T-helper 2 cell treated with Interferon-gamma antibody and Interleukin-4, amounts not matched to agents 5 μg/mL and 100 μg/mL, for 36 hours (primary cell): Measurements from ENCODE around the gene ALOX15.
"Not testable (repeated sequence)": the region's sequence is repeated elsewhere in the genome, so short reads cannot be mapped to it uniquely, and the experiment has no call there.

Experiments
- DNase-seq: peaks from one replicate; pipeline ENCODE4 v3.0.0; 2021; ENCODE audit warnings: low spot score
- H3K27ac Mint-ChIP-seq: one replicate; pipeline ENCODE4 v1.8.0; 2021; ENCODE audit warnings: mild to moderate bottlenecking, mixed read lengths
- H3K27me3 Mint-ChIP-seq: one replicate; pipeline ENCODE4 v1.8.0; 2021; ENCODE audit warnings: low read depth, mixed read lengths
- H3K36me3 Mint-ChIP-seq: one replicate; pipeline ENCODE4 v1.8.0; 2021; ENCODE audit warnings: low read depth, mixed read lengths
- H3K4me1 Mint-ChIP-seq: one replicate; pipeline ENCODE4 v1.8.0; 2021; ENCODE audit warnings: low read depth, mixed read lengths
- H3K4me3 Mint-ChIP-seq: one replicate; pipeline ENCODE4 v1.8.0; 2022; ENCODE audit warnings: mild to moderate bottlenecking, moderate library complexity, mixed read lengths
- H3K9me3 Mint-ChIP-seq: one replicate; pipeline ENCODE4 v1.8.0; 2021; ENCODE audit warnings: mixed read lengths

ALOX15 gene

DNA sequence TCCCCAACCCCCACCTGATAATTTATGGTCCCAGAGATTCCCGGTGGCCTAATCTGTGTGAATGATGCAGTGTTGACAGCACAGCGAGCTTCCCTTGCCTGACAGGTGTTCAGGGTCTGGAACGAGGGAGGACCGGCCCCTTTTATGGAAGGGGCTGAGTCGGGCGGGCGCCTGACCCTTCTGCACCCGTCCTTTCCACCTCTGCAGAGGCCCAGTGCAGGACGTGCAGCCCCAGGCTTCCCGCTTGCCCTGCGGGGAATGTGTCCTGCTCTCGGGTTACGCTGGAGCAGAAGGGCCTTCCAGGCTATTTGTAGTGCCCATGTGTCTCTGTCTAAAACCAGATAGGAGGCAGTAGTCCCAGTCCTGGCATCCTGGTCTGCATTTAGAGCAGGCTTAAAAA is 40.9 kb downstream of the ALOX15 start:
- Mint-ChIP-seq H3K9me3 (no peaks in the 10 kb centered on the region), H3K4me3 (no peak overlapping the region), H3K27me3 (no peaks in the 10 kb centered on the region), H3K4me1 (no peaks in the 10 kb centered on the region), H3K27ac (no peak overlapping the region), H3K36me3 (no peaks in the 10 kb centered on the region)
- no peak for DNase-seq

DNA sequence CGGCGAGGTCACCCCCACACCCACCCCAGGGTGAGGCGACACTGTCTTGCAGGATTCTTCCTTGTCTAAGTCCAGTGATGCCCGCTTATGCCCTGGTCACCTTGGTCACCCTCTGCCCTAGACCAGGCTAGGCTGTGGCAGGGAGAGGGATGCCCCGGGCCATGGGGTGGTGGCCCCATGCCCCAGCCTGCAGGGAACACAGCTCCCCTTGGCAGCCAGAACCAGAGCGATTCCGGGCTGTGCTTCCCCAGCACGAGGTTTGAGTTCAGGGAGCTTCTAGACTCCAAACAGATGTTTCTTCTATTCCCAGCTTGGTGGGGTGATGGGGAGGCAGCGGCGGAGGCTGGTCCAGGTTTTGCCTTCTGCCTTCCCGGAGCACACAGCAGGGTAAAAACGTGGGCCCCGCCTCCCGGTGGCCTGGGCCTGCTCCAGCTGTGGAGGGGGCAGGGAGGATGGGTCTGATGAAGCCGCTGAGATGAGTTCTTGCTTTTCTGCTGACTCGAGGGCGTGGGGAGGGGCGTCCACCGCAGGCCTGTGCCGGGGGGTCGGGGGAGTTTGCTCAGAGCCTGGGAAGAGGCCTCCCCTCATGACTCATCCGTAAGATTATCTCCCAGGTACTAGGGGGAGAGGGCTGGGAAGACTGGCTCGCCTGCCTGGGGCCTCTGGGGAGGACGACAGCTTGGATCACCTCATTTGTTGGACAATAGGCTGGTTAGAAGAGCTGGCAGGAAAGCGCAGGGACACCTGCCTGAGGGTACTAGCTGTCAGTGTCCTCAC is 41.8 kb downstream of the ALOX15 start:
- DNase-seq: no peak
- Mint-ChIP-seq H3K27ac (no peak overlapping the region), H3K9me3 (no peaks in the 10 kb centered on the region), H3K4me1 (peaks cover 2% of the 10 kb centered on the region), H3K36me3 (no peaks in the 10 kb centered on the region), H3K4me3 (no peak overlapping the region), H3K27me3 (no peaks in the 10 kb centered on the region)

- Mint-ChIP-seq H3K4me3 (no peak overlapping the region), H3K9me3 (no peaks in the 10 kb centered on the region), H3K27ac (no peak overlapping the region), H3K36me3 (no peaks in the 10 kb centered on the region), H3K4me1 (peaks cover 2% of the 10 kb centered on the region), H3K27me3 (no peaks in the 10 kb centered on the region)
- no peak for DNase-seq
Measured at GRCh38 chr17:4598776-4599504, 42.5 kb downstream of the ALOX15 start.

- DNase-seq: no peak
Measured at GRCh38 chr17:4597975-4598374, 43.5 kb downstream of the ALOX15 start.

GRCh38 chr17:4596636-4597380 is 44.7 kb downstream of the ALOX15 start:
- no peaks in the 10 kb centered on the region for H3K27me3 Mint-ChIP-seq
- H3K4me3 Mint-ChIP-seq: no peak overlapping the region
- H3K36me3 Mint-ChIP-seq: no peaks in the 10 kb centered on the region
- DNase-seq: no peak
- no peaks in the 10 kb centered on the region for H3K9me3 Mint-ChIP-seq
- peaks cover 2% of the 10 kb centered on the region for H3K4me1 Mint-ChIP-seq
- no peak overlapping the region for H3K27ac Mint-ChIP-seq

More at GRCh38 chr17:4597975-4598374, 43.5 kb downstream of the ALOX15 start:
- Mint-ChIP-seq H3K4me3 (no peak overlapping the region), H3K27me3 (no peaks in the 10 kb centered on the region), H3K9me3 (no peaks in the 10 kb centered on the region), H3K36me3 (no peaks in the 10 kb centered on the region), H3K27ac (no peak overlapping the region), H3K4me1 (peaks cover 2% of the 10 kb centered on the region)

DNA sequence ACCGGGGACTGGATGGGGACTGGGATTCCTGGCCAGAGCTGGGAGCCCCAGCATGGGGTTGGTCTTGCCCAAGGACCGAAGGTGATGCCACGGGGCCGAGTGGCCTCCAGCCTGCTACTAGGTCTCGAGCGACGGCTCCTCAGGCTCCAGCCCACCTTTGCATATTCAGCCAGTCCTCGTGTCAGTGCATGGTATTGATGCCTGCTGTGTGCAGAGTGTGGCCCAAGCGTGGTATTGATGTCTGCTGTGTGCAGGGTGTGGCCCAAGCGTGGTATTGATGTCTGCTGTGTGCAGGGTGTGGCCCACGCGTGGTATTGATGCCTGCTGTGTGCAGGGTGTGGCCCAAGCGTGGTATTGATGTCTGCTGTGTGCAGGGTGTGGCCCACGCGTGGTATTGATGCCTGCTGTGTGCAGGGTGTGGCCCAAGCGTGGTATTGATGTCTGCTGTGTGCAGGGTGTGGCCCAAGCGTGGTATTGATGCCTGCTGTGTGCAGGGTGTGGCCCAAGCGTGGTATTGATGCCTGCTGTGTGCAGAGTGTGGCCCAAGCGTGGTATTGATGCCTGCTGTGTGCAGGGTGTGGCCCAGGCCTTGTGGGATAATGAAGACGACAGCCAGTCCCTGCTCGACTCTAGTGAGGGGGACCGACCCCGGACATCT is 45.7 kb downstream of the ALOX15 start:
- H3K4me3 Mint-ChIP-seq, H3K4me1 Mint-ChIP-seq, DNase-seq, H3K36me3 Mint-ChIP-seq, H3K9me3 Mint-ChIP-seq, H3K27me3 Mint-ChIP-seq, H3K27ac Mint-ChIP-seq: not testable (repeated sequence)

DNA sequence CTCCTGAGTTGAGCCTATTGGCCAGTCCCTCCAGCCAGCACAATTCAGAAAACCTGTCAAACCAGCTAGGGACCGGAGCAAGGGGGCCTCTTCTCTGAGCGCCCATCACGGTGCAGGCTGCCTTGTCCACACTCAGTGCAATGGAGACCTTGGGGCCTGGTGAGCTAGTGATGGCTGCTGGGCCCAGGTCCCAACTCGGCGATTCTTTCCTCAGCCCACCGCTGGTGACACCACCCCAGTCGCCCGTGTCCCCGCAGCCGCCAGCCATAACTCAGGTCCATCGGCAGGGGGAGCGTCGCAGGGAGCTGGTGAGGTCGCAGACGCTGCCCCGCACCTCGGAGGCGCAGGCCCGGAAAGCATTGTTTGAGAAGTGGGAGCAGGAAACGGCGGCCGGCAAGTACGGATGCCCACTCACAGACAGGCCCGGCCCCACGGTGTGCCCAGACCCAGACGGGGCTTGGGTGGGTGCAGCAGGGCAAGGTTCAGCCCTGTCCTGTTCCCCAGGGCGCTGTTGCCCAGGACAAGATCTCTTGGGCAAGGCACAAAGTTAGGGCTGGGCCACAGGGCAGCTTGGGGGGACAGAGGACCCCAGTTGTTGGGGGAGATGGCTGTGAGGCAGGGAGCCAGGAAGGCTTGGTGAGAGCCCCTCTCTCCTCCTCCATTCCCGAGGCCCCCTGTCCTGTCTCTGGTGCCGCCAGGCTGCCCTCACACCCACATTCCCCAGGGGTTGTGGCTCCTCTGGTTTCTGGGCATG is 46.4 kb downstream of the ALOX15 start:
- Mint-ChIP-seq H3K27ac (no peak overlapping the region), H3K4me3 (no peak overlapping the region), H3K9me3 (no peaks in the 10 kb centered on the region), H3K36me3 (no peaks in the 10 kb centered on the region), H3K27me3 (peaks cover 6% of the 10 kb centered on the region), H3K4me1 (peaks cover 2% of the 10 kb centered on the region)
- peak; percentile 25 for DNase-seq

DNA sequence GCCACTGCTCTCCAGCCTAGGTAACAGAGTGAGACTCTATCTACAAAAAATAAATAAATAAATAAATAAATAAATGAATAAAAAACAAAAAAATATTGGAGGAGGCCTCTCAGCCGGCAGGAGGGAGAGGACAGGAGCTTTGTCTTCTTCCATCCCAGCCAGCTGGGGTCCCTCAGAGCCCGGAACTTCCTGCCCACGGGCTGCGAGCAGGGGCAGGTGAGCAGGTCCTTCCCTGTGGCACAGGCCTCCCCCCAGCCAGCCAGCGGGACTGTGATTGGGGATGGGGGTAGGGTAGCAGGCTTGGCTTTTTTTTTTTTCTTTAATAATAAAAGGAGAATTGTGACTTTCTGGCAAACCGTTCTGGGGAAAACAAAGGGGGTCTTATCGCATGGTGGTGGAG is 47.1 kb downstream of the ALOX15 start:
- no peaks in the 10 kb centered on the region for H3K9me3 Mint-ChIP-seq
- H3K4me3 Mint-ChIP-seq: no peak overlapping the region
- H3K27me3 Mint-ChIP-seq: peaks cover 6% of the 10 kb centered on the region
- H3K4me1 Mint-ChIP-seq: peaks cover 2% of the 10 kb centered on the region
- no peak for DNase-seq
- H3K36me3 Mint-ChIP-seq: no peaks in the 10 kb centered on the region
- no peak overlapping the region for H3K27ac Mint-ChIP-seq

DNA sequence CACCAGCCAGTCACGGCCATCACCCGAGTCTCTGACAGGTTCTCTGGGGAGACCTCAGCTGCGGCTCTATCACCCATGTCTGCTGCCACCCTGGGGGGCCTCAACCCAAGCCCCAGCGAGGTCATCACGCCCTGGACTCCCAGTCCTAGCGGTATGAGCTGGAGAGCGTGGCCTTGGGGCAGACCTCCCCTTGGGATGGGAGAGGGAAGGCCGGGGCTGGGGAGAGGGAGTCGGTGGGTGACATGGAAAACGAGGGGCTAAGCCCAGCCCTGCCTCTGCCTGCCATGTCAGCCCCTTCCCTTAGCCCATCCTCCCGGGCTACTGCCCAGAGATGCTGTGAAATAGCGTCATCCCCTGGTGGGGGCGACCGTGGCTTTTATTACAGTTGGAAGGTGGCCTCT is 48.5 kb downstream of the ALOX15 start:
- no peak overlapping the region for H3K27ac Mint-ChIP-seq

DNA sequence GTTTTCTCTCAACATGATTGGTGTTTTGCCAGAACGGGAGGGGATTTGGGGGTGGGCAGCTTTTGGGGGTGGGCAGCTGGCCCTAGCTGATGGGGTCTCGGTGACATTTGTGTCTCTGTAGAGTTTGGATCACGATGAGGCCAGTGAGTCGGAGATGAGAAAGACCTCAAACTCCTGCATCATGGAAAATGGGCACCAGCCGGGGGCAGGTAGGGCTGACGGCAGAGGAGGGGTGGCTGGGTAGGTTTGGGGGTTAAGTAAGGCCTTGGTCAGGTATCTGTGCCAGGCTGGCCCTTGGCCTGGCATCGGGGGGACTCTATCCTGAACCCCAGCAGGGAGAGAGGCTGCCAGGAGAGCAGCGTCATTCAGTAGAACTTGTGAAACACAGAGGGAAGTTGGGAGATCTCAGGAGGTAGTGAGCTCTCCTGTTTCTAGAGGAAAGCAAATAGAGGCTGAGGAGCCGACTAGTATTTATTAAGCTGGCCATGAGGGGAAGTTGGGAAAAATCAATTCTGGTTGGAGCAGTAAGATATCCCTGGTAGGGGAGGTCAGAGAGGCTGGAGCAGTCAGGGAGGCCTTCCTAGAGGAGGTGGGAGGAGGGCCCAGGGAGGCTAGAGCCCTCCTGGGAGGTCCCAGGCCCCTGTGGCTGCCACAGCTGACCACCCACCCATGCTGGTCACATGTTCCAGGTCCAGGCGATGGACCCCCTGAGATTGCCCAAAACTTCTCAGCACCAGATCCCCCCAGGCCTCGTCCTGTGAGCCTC is 49.1 kb downstream of the ALOX15 start:
- peaks cover 2% of the 10 kb centered on the region for H3K4me1 Mint-ChIP-seq
- DNase-seq: no peak
- H3K27ac Mint-ChIP-seq: no peak overlapping the region
- H3K4me3 Mint-ChIP-seq: no peak overlapping the region
- H3K9me3 Mint-ChIP-seq: no peaks in the 10 kb centered on the region
- no peaks in the 10 kb centered on the region for H3K36me3 Mint-ChIP-seq
- H3K27me3 Mint-ChIP-seq: peaks cover 6% of the 10 kb centered on the region

More for the DNA sequence above, 48.5 kb downstream of the ALOX15 start:
- peaks cover 2% of the 10 kb centered on the region for H3K4me1 Mint-ChIP-seq
- no peak overlapping the region for H3K4me3 Mint-ChIP-seq
- DNase-seq: no peak
- no peaks in the 10 kb centered on the region for H3K36me3 Mint-ChIP-seq
- peaks cover 6% of the 10 kb centered on the region for H3K27me3 Mint-ChIP-seq
- no peaks in the 10 kb centered on the region for H3K9me3 Mint-ChIP-seq

GRCh38 chr17:4591529-4591928 is 49.9 kb downstream of the ALOX15 start:
- H3K27ac Mint-ChIP-seq: no peak overlapping the region
- no peaks in the 10 kb centered on the region for H3K9me3 Mint-ChIP-seq
- no peak overlapping the region for H3K4me3 Mint-ChIP-seq
- peaks cover 2% of the 10 kb centered on the region for H3K4me1 Mint-ChIP-seq
- DNase-seq: no peak
- H3K36me3 Mint-ChIP-seq: no peaks in the 10 kb centered on the region
- H3K27me3 Mint-ChIP-seq: peaks cover 10% of the 10 kb centered on the region

GRCh38 chr17:4590981-4591453 is 50.5 kb downstream of the ALOX15 start:
- H3K27me3 Mint-ChIP-seq: peaks cover 15% of the 10 kb centered on the region
- DNase-seq: no peak
- H3K4me3 Mint-ChIP-seq: no peak overlapping the region
- no peaks in the 10 kb centered on the region for H3K9me3 Mint-ChIP-seq
- no peaks in the 10 kb centered on the region for H3K36me3 Mint-ChIP-seq
- H3K4me1 Mint-ChIP-seq: peaks cover 2% of the 10 kb centered on the region
- H3K27ac Mint-ChIP-seq: no peak overlapping the region
